H1 (cell line): Measurements from ENCODE around the gene HMGCS2.

Experiments
- NRF1 ChIP-seq: IDR thresholded peaks from 2 replicates; pipeline ENCODE4 v1.6.1; 2011; ENCODE audit warnings: mild to moderate bottlenecking, low read depth, low read length, improper control_type of control experiment
- POLR2A ChIP-seq, 2 experiments: IDR thresholded peaks; 1 replicate in 1 of 2; 2 replicates in 1 of 2; pipeline ENCODE4 v1.6.1; 2011; ENCODE audit warnings: low read depth in 2 of 2, low read length in 2 of 2, mild to moderate bottlenecking in 2 of 2; ENCODE audit errors: control extremely low read depth in 1 of 2
- TAF1 ChIP-seq: IDR thresholded peaks from 2 replicates; pipeline ENCODE4 v1.6.1; 2011; ENCODE audit warnings: mild to moderate bottlenecking, low read depth, low read length
- TF ChIP-seq, protein P1 (sequence below), 3 experiments: IDR thresholded peaks; 1 replicate in 2 of 3; 2 replicates in 1 of 3; pipeline versions ENCODE4 v1.5.1 to v1.6.1; 2011; ENCODE audit warnings: low read length in 3 of 3, mild to moderate bottlenecking in 3 of 3, inconsistent platforms in 2 of 3, low read depth in 1 of 3, moderate library complexity in 1 of 3; ENCODE audit not compliant: insufficient read depth in 1 of 3; ENCODE audit errors: control extremely low read depth in 1 of 3

- TF ChIP-seq TAF1 (peak; percentile 99), NRF1 (no peak), POLR2A (IDR thresholded peaks at IDR 0.05; ENCODE audit: control extremely low read depth in 1 of 2, low read depth in 2 of 2, low read length in 2 of 2) (peak; percentile 88 to 99)
- TF ChIP-seq, protein P1, sequence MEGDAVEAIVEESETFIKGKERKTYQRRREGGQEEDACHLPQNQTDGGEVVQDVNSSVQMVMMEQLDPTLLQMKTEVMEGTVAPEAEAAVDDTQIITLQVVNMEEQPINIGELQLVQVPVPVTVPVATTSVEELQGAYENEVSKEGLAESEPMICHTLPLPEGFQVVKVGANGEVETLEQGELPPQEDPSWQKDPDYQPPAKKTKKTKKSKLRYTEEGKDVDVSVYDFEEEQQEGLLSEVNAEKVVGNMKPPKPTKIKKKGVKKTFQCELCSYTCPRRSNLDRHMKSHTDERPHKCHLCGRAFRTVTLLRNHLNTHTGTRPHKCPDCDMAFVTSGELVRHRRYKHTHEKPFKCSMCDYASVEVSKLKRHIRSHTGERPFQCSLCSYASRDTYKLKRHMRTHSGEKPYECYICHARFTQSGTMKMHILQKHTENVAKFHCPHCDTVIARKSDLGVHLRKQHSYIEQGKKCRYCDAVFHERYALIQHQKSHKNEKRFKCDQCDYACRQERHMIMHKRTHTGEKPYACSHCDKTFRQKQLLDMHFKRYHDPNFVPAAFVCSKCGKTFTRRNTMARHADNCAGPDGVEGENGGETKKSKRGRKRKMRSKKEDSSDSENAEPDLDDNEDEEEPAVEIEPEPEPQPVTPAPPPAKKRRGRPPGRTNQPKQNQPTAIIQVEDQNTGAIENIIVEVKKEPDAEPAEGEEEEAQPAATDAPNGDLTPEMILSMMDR (IDR thresholded peaks at IDR 0.05; ENCODE audit: control extremely low read depth in 1 of 3, insufficient read depth in 1 of 3, low read depth in 1 of 3, low read length in 3 of 3) = no peak
These were observed 56.8 kb downstream of the HMGCS2 start, which contains the start of gene PHGDH for GRCh38 chr1:119711804-119712341.
